Measurements from ENCODE around the gene NCK2. TPM values are rescaled to one million over a fixed set of nuclear protein-coding genes. Genes with fewer than 3 reads are reported as not detected.

The NCK2 gene
- total RNA-seq, 1 experiment from 2014 or later, result 89.7 TPM

GRCh38 chr2:105813405-105813804 is 68.7 kb downstream of the NCK2 start:
- DNase-seq (ENCODE audit: low read depth, low spot score), result no peak
- in situ Hi-C loops (cut with HindIII; ENCODE audit: low pct_unique_long_range_greater_than_20kb, low sequenced_read_pairs), result no loop called here

GRCh38 chr2:105814291-105814940 is 69.7 kb downstream of the NCK2 start:
- in situ Hi-C loops (cut with HindIII; ENCODE audit: low pct_unique_long_range_greater_than_20kb, low sequenced_read_pairs), result no loop called here
- no peak for DNase-seq (ENCODE audit: low read depth, low spot score)

GRCh38 chr2:105815401-105815800 is 70.7 kb downstream of the NCK2 start:
- no peak for DNase-seq (ENCODE audit: low read depth, low spot score)
- in situ Hi-C loops (cut with HindIII; ENCODE audit: low pct_unique_long_range_greater_than_20kb, low sequenced_read_pairs), result no loop called here

- in situ Hi-C loops (cut with HindIII; ENCODE audit: low pct_unique_long_range_greater_than_20kb, low sequenced_read_pairs), result no loop called here
- no peak for DNase-seq (ENCODE audit: low read depth, low spot score)
These were observed 75.4 kb downstream of the NCK2 start for GRCh38 chr2:105820151-105820550.

- in situ Hi-C loops (cut with HindIII; ENCODE audit: low pct_unique_long_range_greater_than_20kb, low sequenced_read_pairs), result no loop called here
- DNase-seq (ENCODE audit: low read depth, low spot score), result no peak
These were observed 76.0 kb downstream of the NCK2 start for GRCh38 chr2:105820691-105821090.

- in situ Hi-C loops (cut with HindIII; ENCODE audit: low pct_unique_long_range_greater_than_20kb, low sequenced_read_pairs), result no loop called here
- DNase-seq (ENCODE audit: low read depth, low spot score), result no peak
These were observed 76.9 kb downstream of the NCK2 start for GRCh38 chr2:105821428-105822125.

GRCh38 chr2:105822186-105822585 is 77.5 kb downstream of the NCK2 start:
- no peak for DNase-seq (ENCODE audit: low read depth, low spot score)
- in situ Hi-C loops (cut with HindIII; ENCODE audit: low pct_unique_long_range_greater_than_20kb, low sequenced_read_pairs), result no loop called here

GRCh38 chr2:105824446-105824845 is 79.7 kb downstream of the NCK2 start:
- DNase-seq (ENCODE audit: low read depth, low spot score), result no peak
- in situ Hi-C loops (cut with HindIII; ENCODE audit: low pct_unique_long_range_greater_than_20kb, low sequenced_read_pairs), result no loop called here

GRCh38 chr2:105827351-105828096 is 82.8 kb downstream of the NCK2 start:
- DNase-seq (ENCODE audit: low read depth, low spot score), result no peak
- in situ Hi-C loops (cut with HindIII; ENCODE audit: low pct_unique_long_range_greater_than_20kb, low sequenced_read_pairs), result no loop called here

- no peak for DNase-seq (ENCODE audit: low read depth, low spot score)
- in situ Hi-C loops (cut with HindIII; ENCODE audit: low pct_unique_long_range_greater_than_20kb, low sequenced_read_pairs), result no loop called here
These were observed 83.8 kb downstream of the NCK2 start for GRCh38 chr2:105828558-105828957.

GRCh38 chr2:105834931-105835330 is 90.2 kb downstream of the NCK2 start:
- DNase-seq (ENCODE audit: low read depth, low spot score), result no peak
- in situ Hi-C loops (cut with HindIII; ENCODE audit: low pct_unique_long_range_greater_than_20kb, low sequenced_read_pairs), result no loop called here

GRCh38 chr2:105836341-105836740 is 91.6 kb downstream of the NCK2 start:
- in situ Hi-C loops (cut with HindIII; ENCODE audit: low pct_unique_long_range_greater_than_20kb, low sequenced_read_pairs), result no loop called here

GRCh38 chr2:105836840-105837692 is 92.4 kb downstream of the NCK2 start:
- DNase-seq (ENCODE audit: low read depth, low spot score), result no peak
- in situ Hi-C loops (cut with HindIII; ENCODE audit: low pct_unique_long_range_greater_than_20kb, low sequenced_read_pairs), result no loop called here

More at GRCh38 chr2:105836341-105836740, 91.6 kb downstream of the NCK2 start:
- no peak for DNase-seq (ENCODE audit: low read depth, low spot score)

- no peak for DNase-seq (ENCODE audit: low read depth, low spot score)
- in situ Hi-C loops (cut with HindIII; ENCODE audit: low pct_unique_long_range_greater_than_20kb, low sequenced_read_pairs), result no loop called here
These were observed 95.1 kb downstream of the NCK2 start for GRCh38 chr2:105839793-105840192.

GRCh38 chr2:105840933-105841332 is 96.2 kb downstream of the NCK2 start:
- DNase-seq (ENCODE audit: low read depth, low spot score), result no peak
- in situ Hi-C loops (cut with HindIII; ENCODE audit: low pct_unique_long_range_greater_than_20kb, low sequenced_read_pairs), result no loop called here

- DNase-seq (ENCODE audit: low read depth, low spot score), result no peak
- in situ Hi-C loops (cut with HindIII; ENCODE audit: low pct_unique_long_range_greater_than_20kb, low sequenced_read_pairs), result no loop called here
These were observed 96.8 kb downstream of the NCK2 start for GRCh38 chr2:105841551-105841950.

- in situ Hi-C loops (cut with HindIII; ENCODE audit: low pct_unique_long_range_greater_than_20kb, low sequenced_read_pairs), result no loop called here
- no peak for DNase-seq (ENCODE audit: low read depth, low spot score)
These were observed 97.8 kb downstream of the NCK2 start for GRCh38 chr2:105842555-105842954.
